Daoy (cell line): ENCODE results near the gene GEMIN4. TPM values are rescaled to one million over a fixed set of nuclear protein-coding genes. Genes with fewer than 3 reads are reported as not detected.

Experiments used
- DNase-seq: peaks from one replicate; pipeline ENCODE4 v3.0.0-alpha.2; 2015; ENCODE audit warnings: low read depth
- total RNA-seq: library from RNA; depleted of rRNA; stranded (reverse); fragments of >200 nt; shearing (Covaris generic); gene quantifications from 2 replicates; pipeline ENCODE4 v1.2.3, GENCODE V29; 2014

GEMIN4 gene
- total RNA-seq, 1 experiment from 2014 or later, result 14.3 TPM

DNA sequence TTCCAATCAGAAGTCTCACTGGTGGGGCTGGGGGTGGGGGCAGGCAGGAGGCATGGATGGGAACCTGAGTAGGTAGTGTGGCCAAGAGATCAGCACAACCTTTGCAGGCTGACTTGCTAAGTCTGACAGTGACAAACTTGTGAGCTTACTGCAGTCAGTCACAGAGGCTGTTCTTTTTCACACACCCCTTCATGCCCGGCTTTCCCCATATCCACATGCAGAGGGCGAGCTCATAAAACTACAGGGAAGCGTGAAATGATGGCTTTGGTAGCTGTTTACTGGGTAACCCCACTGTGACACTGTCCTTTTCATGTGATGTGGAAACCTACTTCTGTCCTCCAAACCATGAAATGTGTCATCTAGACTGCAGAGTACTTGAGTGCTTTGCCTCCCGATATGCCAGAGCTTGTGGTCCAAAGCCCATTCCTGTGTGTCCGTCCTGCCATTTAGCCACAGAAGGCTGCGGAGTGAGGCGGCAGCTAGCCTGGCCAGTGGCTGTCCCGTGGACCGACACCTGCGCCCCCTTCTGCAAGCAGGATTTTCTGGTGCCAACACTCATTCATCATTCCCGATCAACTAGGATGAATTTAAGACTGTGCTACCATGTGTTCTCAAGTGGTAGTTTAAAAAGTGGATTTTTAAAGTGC, 9.8 kb downstream of the GEMIN4 start:
- no peak for DNase-seq

DNA sequence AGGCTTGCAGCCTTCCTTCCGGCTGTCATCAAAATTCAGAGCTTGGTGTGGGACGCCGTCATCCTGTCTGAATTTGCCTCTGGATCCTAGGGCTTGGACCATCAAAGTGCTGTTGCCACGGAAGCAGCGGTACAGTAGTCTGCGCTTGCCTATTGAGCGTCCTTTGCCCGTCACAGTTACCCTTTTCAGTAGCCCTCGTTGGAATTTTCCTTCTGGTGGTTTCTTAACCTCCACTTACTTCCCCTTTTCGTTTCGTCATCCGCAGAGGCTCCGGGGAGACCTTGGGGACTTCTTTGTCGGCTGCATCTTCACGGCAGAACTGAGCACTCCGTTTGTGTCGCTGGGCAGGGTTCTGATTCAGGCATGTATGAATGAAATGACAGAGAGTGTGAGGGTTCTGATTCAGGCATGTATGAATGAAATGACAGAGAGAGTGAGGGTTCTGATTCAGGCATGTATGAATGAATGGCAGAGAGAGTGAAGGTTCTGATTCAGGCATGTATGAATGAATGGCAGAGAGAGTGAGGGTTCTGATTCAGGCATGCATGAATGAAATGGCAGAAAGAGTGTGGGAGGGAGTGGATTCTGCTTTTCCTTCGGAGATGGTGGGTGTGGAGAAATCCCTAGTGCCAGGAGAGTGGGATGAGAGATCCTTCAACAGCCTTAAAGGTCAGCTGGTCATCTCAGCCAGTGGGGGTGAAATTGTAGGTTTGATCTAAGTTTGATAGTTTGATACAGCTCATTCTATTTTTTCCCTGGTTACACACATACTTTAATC, 11.6 kb downstream of the GEMIN4 start:
- DNase-seq, result no peak

DNA sequence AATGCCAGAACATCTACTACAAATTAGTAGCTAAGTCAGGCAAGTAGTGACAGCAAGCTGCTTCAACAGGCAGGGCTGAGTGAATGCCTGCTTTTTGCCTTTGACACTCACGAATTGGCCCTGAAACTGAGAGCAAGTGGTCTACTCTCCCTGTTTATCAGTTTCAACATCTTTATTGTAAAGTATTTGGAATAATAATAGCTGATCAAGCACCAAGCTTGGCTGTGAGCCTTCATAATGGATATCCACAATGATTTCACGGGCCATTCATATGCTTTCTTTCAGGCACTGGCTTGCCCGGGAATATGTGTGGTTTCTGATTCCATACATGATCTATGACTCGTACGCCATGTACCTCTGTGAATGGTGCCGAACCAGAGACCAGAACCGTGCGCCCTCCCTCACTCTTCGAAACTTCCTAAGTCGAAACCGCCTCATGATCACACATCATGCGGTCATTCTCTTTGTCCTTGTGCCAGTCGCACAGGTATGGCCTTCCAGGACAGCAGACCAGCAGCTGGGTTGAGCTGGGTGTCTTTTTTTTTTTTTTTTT, 14.4 kb downstream of the GEMIN4 start:
- DNase-seq, result no peak

DNA sequence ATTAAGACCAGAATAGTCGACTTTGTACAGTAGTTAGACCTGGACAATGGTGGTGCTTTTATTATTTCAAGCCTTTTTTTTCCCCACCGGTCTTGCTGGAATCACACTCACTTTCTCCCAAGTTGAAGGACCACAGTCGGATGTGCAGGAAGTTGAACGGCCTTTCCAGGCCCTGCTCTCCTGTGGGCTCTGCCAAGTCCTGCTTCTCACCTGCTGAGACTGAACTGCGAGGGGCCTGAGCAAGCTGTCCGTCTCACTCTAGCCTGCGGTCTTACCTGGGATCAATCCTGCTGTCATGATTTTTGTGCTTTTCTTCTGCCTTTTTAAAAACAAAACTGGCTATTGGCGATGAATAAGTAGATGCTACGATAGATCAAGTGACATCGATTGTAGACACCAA, 18.3 kb downstream of the GEMIN4 start:
- DNase-seq, result no peak

DNA sequence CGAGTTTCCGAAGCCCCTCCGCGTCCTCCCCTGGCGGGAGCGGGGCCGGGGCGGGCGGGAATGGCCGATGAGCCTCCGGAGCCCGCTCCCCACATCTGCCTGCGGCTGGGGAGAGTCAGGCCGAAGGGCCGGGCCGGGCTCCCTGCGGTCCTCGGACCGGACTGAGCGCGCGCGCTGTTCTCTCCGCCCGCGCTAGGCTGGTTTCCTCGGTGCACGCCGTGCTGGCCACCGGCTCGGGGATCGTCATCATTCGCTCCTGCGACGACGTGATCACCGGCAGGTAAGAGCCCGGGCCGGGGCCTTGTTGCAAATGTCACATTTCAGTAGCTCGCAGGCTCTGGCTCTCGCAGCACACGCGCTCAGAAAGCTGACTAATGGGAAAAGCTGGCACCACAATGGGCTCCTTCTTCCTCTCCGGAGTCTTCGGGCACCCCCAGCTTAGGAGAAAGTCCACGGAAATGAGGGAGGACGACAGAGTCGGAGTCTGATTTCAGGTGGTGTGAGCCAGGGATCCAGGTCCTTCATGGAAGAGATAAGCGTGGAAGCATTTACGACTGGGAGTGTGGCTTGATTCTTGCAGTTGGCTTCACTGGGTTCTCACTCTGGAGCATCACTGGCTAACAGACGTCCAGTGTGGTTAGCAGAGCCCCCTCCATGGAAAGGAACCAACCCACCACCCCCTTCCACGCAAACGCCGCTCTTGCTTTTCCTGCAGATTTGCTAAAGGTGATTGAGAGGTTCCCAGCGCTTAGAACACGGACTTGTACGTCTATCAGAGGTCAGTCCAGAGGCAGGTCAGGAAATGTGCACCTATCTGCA, 19.0 kb downstream of the GEMIN4 start:
- DNase-seq, result peak; percentile 57

DNA sequence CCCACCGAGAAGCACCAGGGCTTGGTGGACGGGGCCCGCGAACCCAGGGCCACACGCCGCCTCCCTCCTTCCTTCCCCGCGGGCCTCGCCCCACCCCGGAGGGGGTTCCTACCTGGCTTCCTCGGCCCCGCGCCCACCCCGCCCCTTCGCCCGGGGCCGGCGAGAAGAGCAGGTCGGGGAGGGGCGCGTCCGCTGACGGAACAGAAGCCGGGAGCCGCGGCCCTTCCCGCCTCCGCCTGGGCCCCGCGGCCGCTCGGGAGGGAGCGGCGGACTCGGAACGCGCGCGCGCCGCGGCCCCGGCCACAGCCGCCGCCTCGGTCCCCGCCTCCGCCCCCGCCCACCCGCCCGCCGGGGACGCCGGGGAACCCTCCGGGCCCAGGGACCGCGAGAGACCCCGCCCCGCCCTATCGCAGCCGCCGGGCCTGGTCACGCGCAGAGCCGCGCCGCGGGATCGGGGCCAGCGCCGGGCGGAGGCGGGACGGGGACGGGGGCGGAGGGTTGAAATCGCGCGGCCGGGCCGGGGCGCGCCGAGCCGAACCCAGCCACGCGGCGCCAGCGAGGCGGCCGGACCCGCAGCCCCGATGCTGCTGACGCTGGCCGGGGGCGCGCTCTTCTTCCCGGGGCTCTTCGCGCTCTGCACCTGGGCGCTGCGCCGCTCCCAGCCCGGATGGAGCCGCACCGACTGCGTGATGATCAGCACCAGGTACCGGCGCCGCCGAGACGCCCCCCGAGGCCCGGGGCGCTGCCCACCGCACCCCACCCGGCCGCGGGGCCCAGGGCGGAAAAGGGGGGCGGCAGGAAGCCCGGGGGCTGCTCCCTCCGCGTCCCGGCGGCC, 19.8 kb downstream of the GEMIN4 start, which contains the start of gene TLCD3A:
Gene TLCD3A, plus strand, starts transcription at position 530 of the 835 bp plus-strand sequence. Its CDS starts 52 bp downstream, at position 582.
- peak; percentile 78 for DNase-seq

DNA sequence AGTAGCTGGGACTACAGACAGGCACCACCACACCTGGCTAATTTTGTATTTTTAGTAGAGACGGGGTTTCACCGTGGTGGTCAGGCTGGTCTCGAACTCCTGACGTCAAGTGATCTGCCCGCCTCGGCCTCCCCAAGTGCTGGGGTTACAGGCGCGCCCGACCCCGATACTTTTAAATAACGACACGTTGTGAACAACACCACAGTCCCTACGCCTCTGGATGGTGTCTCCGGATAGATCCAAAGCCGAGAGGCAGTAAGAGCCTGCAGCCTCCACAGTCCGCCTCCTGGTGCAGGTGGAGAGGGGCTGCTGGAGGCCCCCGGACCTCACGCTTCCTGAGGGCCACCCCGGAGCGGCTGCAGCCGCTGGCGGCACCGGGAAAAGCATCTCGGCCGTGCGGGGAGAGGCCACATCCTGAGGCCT, 20.4 kb downstream of the GEMIN4 start:
- no peak for DNase-seq

DNA sequence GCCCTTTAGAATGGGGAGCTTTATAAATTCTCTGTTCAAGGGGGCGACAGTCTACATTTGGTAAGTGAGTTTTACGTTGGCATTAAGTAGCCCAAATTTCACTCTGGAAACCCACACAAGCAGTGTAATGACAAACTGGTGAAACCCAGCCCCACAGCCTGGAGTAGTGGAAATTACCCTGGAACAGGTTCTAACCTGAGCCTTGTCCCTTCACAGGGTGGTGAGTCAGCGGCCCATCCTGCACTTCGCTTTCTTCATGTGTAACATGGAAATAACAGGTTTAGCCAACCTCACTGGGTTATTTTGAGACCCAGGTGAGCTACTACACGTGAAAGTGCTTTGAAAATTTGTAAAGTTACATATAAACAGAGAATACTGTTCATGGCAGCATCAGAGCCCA, 23.2 kb downstream of the GEMIN4 start:
- no peak for DNase-seq

DNA sequence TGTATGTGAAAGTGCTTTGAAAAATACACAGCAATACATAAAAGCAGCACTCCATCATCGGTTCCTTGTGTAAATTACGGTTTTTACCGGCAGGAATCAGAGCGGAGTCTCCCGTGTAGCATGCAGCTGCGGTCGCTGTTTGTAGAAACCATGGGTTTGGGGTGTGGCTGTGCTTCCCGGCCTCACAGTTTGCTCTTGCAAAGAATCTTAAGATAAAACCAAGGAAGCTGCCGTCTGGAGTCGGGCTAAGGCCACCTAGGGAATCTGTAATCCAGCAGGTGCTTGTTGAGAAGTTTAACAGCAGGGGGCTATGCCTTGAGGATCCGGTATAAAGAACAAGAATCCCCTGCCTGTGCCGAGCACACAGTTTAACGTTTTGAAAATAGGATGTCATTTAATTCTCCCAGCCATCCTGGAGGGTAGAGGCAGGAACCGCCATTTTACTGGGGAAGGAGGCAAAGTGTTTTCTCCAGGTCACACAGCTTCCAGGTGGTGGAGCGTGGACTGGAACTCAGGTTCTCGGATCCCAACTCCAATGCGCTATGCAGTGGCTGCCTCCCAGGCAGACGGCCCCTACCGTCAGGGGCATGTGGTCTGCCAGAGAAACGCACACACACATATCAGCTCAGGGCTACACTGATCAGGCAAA, 25.7 kb downstream of the GEMIN4 start:
- DNase-seq, result no peak

DNA sequence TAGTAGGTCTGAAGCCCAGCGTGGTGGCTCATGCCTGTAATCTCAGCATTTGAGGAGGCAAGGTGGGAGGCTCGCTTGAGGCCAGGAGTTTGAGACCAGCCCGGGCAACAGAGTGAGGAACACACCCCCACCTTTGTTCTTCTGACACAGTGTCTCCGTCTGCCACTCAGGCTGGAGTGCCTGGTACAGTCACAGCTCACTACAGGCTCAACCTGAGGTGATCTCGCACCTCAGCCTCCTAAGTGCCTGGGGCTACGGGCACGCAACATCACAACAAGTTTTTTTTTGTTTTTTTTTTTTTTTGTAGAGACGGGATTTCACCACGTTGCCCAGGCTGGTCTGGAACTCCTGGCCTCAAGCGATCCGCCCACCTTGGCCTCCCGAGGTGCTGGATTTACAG, 26.3 kb downstream of the GEMIN4 start:
- DNase-seq, result no peak

DNA sequence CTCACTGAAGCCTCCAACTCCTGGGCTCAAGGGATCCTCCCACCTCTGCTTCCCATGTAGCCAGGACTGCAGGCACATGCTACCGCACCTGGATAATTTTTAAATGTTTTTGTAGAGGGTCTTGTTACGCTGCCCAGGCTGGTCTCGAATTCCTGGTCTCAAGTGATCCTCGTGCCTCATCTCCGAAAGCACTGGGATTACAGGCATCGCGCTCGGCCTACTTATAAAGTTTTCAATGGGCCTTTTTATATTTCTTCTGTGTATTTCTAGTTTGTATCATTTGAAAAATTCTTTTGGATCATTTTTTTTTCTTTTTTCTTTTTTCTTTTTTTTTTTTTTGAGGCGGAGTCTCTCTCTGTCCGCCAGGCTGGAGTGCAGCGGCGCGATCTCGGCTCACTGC, 27.0 kb downstream of the GEMIN4 start:
- no peak for DNase-seq

DNA sequence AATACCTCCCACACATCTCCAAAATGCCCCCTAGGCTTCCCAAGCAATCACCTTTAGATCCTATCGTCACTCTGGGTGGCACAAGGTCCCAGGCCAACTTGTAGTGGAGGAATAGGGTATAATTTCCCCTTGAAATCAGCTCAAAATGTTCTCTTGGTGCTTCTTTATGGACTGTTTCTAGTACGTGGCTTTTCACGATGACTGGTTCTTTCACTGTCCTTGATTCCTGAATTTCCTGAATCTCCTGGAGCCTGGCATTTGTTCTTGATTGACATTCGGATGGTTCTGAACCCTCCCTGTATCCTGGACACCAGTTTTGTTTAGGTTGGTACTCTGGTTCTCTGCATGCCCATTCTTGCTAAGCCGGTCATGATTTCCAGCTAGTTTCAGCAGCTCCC, 30.5 kb downstream of the GEMIN4 start:
- no peak for DNase-seq

DNA sequence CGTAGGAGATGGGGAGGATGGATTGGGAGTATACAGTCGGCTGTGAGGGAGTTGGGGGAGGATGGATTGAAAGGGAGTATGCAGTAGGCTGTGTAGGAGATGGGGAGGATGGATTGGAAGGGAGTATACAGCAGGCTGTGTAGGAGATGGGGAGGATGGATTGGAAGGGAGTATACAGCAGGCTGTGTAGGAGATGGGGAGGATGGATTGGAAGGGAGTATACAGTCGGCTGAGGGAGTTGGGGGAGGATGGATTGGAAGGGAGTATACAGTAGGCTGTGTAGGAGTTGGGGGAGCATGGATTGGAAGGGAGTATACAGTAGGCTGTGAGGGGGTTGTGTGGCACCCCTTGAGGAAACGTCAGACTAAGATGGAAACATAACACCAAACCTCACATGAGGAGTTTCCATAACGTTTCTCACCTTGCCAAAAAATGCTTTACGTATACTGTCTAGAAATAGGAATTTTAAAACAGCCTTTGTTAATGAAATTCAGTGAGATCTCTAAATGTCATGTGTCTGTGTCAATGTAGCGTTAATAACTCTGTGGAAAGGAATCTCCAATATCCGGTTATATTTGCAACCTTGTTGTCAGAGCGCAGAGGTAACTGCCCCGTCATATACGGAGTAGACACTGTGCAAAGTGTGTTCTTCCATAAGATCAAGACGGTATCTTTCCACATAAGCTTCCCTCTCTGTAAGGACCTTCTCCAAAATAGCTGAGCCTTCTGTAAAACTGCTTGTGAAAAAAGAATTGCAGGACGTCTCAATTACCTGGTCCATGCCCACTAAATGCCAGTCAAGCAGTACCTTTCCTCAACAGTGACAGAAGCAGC, 31.1 kb downstream of the GEMIN4 start:
- DNase-seq, result no peak

DNA sequence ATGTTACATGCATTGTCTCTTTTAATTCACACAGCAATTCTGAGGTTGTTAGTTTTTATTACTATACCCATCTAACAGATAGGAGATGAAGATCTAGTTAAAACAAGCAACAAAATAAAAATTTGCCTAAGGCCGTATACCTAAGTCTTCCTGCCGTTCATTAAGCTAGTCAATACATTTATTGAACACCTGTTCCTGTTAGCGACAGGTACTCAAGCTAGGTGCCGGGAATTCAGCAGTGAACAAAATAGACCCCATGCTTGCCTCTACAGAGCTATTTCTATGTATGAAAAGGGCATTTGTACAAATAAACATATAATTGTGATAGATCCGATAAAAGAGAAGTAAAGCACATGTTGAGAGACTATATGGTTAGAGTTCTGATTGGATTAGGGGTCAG, 34.0 kb downstream of the GEMIN4 start:
- DNase-seq, result no peak

DNA sequence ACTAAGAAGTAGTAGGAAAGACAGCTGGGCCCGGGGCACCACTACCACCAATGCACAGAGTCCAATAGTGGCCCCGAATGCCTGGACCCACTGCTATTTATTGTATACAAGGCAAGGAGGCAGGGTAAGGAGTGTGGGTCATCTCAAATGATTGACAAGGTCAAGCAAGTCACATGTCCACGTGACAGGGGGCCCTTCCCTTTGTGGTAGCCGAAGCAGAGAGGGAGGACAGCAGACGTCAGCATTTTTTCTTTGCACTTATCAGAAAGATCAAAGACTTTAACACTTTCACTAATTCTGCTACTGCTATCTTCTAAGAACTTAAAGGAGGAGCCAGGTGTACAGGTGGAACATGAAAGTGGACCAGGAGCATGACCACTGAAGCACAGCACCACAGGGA, 43.9 kb downstream of the GEMIN4 start:
- no peak for DNase-seq

DNA sequence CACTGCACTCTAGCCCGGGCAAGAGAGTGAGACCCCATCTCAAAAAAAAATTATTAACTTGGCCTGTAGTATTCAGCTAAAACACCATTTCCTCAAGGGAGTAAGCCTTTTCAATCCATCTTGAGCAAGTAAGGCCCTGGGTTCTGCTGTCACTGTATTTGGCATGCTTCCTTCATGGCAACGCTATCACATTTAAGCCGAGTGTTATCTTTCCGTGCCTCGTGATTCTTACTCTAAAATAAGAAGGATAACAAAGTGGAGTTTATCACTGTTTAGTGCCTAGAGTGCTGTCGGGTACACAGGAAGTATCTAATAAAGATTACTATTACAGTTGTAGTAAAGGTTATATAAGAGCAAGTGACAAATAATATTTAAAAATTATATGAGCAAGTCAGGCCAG, 46.2 kb downstream of the GEMIN4 start:
- no peak for DNase-seq

DNA sequence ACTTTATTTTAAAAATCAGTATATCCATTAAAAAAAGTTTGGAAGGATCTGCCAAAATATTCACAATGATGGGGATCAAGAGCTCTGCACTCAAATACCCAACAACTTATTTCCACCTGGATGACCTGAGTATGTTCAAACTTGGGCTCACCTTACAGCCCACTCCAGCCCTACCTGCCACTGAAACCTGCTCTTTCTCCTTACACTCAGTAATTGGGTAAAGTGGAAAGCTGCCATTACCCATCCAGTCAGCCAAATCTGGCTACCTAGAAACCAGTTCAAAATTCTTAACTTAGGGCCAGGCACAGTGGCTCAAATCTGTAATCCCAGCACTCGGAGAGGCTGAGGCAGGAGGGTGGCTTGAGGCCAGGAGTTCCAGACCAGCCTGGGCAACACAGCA, 47.1 kb downstream of the GEMIN4 start:
- DNase-seq, result no peak

DNA sequence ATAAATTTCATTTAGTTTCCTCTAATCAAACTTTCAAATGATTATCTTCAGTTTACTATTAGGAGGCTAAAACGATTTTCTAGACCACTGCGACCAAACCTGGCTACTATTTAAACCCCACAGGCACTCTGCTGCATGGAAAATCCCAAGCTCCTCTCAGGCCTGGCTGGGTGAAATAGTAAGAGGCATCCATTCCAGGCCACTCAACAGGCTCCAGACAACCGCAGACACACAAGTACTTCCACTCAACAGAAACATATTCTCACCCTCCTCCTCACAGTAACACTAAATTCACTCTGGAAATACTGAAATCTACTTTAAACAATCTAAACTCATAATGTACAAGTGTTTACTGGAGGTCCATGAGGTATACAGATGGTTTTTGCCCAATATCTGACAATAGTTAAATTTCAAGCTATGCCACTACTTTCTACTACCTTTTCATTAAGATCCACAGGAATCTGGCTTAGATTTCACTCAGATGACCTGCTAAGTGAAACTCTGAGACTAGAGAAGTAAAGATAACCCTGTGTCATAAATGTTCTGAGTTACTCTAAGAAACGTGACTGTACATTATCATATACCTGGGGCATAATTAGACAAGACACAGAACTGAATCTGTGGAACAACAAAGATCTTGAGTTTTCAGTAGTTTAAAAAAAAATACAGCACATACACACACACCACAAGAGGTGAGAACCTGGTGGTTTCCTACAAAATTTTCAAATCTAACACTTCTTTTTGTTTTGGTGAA, 47.8 kb downstream of the GEMIN4 start:
- DNase-seq, result no peak
